Body of pancreas (tissue), 4 donors: ENCODE results near the gene OLFM4.

Experiments
- POLR2A ChIP-seq, 3 donors: fragments of 450-650 bp; IDR thresholded peaks; one replicate each; pipeline ENCODE4 v1.6.1; 2016; ENCODE audit warnings: antibody characterized with exemption in 3 of 3, mild to moderate bottlenecking in 2 of 3
- TF ChIP-seq, protein P1 (sequence below), 7 experiments: fragments of 450-650 bp in 4 of 7; fragments of 200-600 bp in 3 of 7; sonication (generic) in 3 of 7; IDR thresholded peaks; one replicate each; pipeline ENCODE4 v1.5.1; 2016 to 2019; ENCODE audit warnings: antibody characterized with exemption in 7 of 7

DNA sequence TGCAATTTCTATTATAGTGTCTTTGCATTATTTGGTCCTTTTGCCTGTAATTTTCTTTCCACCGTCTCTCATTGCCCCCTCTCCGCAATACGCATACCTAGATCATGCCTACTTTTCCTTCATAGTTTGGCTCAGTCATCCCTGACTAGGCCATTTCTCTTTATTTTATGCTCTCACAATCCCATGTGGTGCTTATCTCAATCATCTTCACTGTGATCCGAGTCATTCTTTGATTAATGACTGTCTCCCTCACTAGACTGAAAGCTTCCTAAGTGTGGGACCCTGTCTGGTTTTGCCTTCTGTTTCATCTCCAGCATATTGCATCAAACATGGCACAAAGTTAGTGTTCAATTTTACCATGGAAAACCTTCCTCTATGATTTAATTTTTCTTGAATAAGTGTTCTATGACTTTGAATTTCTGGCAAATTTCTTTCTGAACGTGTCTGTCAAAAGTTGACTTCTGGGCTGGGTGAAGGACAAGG is 43.7 kb upstream of the OLFM4 start:
- TF ChIP-seq, protein P1, sequence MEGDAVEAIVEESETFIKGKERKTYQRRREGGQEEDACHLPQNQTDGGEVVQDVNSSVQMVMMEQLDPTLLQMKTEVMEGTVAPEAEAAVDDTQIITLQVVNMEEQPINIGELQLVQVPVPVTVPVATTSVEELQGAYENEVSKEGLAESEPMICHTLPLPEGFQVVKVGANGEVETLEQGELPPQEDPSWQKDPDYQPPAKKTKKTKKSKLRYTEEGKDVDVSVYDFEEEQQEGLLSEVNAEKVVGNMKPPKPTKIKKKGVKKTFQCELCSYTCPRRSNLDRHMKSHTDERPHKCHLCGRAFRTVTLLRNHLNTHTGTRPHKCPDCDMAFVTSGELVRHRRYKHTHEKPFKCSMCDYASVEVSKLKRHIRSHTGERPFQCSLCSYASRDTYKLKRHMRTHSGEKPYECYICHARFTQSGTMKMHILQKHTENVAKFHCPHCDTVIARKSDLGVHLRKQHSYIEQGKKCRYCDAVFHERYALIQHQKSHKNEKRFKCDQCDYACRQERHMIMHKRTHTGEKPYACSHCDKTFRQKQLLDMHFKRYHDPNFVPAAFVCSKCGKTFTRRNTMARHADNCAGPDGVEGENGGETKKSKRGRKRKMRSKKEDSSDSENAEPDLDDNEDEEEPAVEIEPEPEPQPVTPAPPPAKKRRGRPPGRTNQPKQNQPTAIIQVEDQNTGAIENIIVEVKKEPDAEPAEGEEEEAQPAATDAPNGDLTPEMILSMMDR (IDR thresholded peaks at IDR 0.05): no peak
- no peak for TF ChIP-seq POLR2A (IDR thresholded peaks at IDR 0.05)
